ENCODE data around the gene NOL12.
A peak's percentile ranks its signal among the peaks of the same experiment; 100 is the strongest.

The NOL12 gene

GRCh38 chr22:37659066-37659896, 26.9 kb upstream of the NOL12 start:
- no peak for DNase-seq (ENCODE audit: low read depth)

- no peak for DNase-seq (ENCODE audit: low read depth)
Measured at GRCh38 chr22:37659897-37660708, 26.0 kb upstream of the NOL12 start.

- DNase-seq (ENCODE audit: low read depth), result no peak
Measured at GRCh38 chr22:37660709-37661045, 25.5 kb upstream of the NOL12 start.

- DNase-seq (ENCODE audit: low read depth), result peak; percentile 77
Measured at GRCh38 chr22:37661160-37661924, 24.8 kb upstream of the NOL12 start.

- no peak for DNase-seq (ENCODE audit: low read depth)
Measured at GRCh38 chr22:37662039-37662438, 24.1 kb upstream of the NOL12 start.

GRCh38 chr22:37663521-37664140, 22.5 kb upstream of the NOL12 start:
- peak; percentile 46 for DNase-seq (ENCODE audit: low read depth)

GRCh38 chr22:37664249-37665101, 21.7 kb upstream of the NOL12 start:
- no peak for DNase-seq (ENCODE audit: low read depth)

GRCh38 chr22:37665487-37665886, 20.7 kb upstream of the NOL12 start:
- no peak for DNase-seq (ENCODE audit: low read depth)

GRCh38 chr22:37669586-37669985, 16.6 kb upstream of the NOL12 start:
- DNase-seq (ENCODE audit: low read depth), result no peak

- no peak for DNase-seq (ENCODE audit: low read depth)
Measured at GRCh38 chr22:37672206-37672919, 13.8 kb upstream of the NOL12 start.

GRCh38 chr22:37672920-37673455, 13.2 kb upstream of the NOL12 start:
- DNase-seq (ENCODE audit: low read depth), result no peak

GRCh38 chr22:37674248-37674647, 11.9 kb upstream of the NOL12 start:
- no peak for DNase-seq (ENCODE audit: low read depth)

- peak; percentile 97 for DNase-seq (ENCODE audit: low read depth)
Measured at GRCh38 chr22:37674951-37675929, 10.9 kb upstream of the NOL12 start, which contains the start of gene LGALS1. TSS of gene LGALS1 (plus strand) at chr22:37675636. CDS start at chr22:37675703, 67 bp downstream.

- peak; percentile 26 for DNase-seq (ENCODE audit: low read depth)
Measured at GRCh38 chr22:37675930-37676735, 10.0 kb upstream of the NOL12 start.

GRCh38 chr22:37676736-37677492, 9.2 kb upstream of the NOL12 start:
- peak; percentile 99 for DNase-seq (ENCODE audit: low read depth)

GRCh38 chr22:37677493-37677974, 8.6 kb upstream of the NOL12 start:
- no peak for DNase-seq (ENCODE audit: low read depth)

- DNase-seq (ENCODE audit: low read depth), result no peak
Measured at GRCh38 chr22:37678372-37678771, 7.8 kb upstream of the NOL12 start.
